HG02973 (cell line): Measurements from ENCODE around the gene NNT.
"Not testable (repeated sequence)": the region's sequence is repeated elsewhere in the genome, so short reads cannot be mapped to it uniquely, and the experiment has no call there.

Source experiments
- ATAC-seq: cut with Tn5 transposase; IDR thresholded peaks from one replicate; pipeline ENCODE4 v1.9.1; 2021; ENCODE audit warnings: moderate library complexity; ENCODE audit not compliant: unreplicated experiment

NNT gene

GRCh38 chr5:43582082-43583005 lies 20.6 kb upstream of the NNT start:
- no peak for ATAC-seq

- ATAC-seq = no peak
These were observed 19.3 kb upstream of the NNT start for GRCh38 chr5:43583724-43584123.

GRCh38 chr5:43584166-43584699 lies 18.7 kb upstream of the NNT start:
- no peak for ATAC-seq

GRCh38 chr5:43588842-43589241 lies 14.1 kb upstream of the NNT start:
- ATAC-seq = no peak

- no peak for ATAC-seq
These were observed 13.7 kb upstream of the NNT start for GRCh38 chr5:43589310-43589709.

- ATAC-seq = no peak
These were observed 12.3 kb upstream of the NNT start for GRCh38 chr5:43590700-43591099.

- no peak for ATAC-seq
These were observed 10.6 kb upstream of the NNT start for GRCh38 chr5:43592363-43592762.

GRCh38 chr5:43598927-43599326 lies 4.1 kb upstream of the NNT start:
- ATAC-seq = not testable (repeated sequence)

- peak; percentile 35 for ATAC-seq
These were observed 1.3 kb upstream of the NNT start for GRCh38 chr5:43601454-43602260.

- ATAC-seq = peak; percentile 38
These were observed 601 bp downstream of the NNT start for GRCh38 chr5:43603344-43604217.

GRCh38 chr5:43604699-43605098 lies 1.7 kb downstream of the NNT start:
- ATAC-seq = no peak

- no peak for ATAC-seq
These were observed 3.4 kb downstream of the NNT start for GRCh38 chr5:43606351-43606750.

GRCh38 chr5:43608406-43608805 lies 5.4 kb downstream of the NNT start:
- ATAC-seq = no peak

- peak; percentile 85 for ATAC-seq
These were observed 6.8 kb downstream of the NNT start for GRCh38 chr5:43609752-43610151.

GRCh38 chr5:43613370-43613769 lies 10.4 kb downstream of the NNT start:
- no peak for ATAC-seq

GRCh38 chr5:43615445-43616184 lies 12.6 kb downstream of the NNT start:
- ATAC-seq = no peak

GRCh38 chr5:43616535-43616934 lies 13.6 kb downstream of the NNT start:
- no peak for ATAC-seq

GRCh38 chr5:43619380-43619779 lies 16.4 kb downstream of the NNT start:
- ATAC-seq = no peak

GRCh38 chr5:43619911-43620310 lies 16.9 kb downstream of the NNT start:
- ATAC-seq = no peak

GRCh38 chr5:43620944-43621505 lies 18.0 kb downstream of the NNT start:
- no peak for ATAC-seq
